Measurements from ENCODE around the gene EPB41.

Gene EPB41

DNA sequence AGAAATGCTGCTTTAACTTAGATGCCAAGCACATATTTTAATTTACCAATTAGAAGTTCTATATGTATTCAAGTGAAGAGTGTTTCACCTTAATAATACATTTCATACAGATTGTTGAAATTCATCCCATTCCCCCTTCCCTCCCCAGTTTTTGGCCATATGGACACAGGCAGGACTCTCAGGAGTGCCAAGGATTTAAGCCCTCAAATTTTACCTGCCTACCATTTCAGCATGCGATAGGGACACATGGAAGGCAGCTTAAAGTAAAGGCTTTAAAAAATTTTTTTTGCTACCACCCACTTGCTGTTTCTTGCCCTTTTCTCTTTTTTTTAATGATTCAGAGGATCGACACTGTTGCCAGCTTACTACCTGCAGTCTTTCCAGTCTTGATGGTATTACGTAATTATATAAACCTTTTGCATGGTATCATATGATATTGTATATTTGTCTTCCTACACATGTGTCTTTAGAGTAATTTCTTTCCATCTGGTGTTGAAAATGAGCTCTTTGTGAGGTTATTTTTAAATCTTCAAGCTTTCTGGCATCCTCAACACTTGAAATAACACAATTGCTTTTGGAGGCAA lies 7.0 kb downstream of the EPB41 start:
- H3K27me3 ChIP-seq: no peaks in the 10 kb centered on the region
- H3K4me1 ChIP-seq (ENCODE audit: control insufficient read depth in 1 of 2, insufficient read depth in 1 of 2, low read depth in 1 of 2, low read length in 1 of 2): peaks cover 12 to 14% of the 10 kb centered on the region in 2 experiments
- no peak overlapping the region for H3K27ac ChIP-seq
- H3K36me3 ChIP-seq: no peaks in the 10 kb centered on the region
- H3K9me3 ChIP-seq: no peaks in the 10 kb centered on the region
- H3K4me3 ChIP-seq (ENCODE audit: low read depth in 1 of 2, low read length in 1 of 2): no peak overlapping the region
- TF ChIP-seq, protein P1, sequence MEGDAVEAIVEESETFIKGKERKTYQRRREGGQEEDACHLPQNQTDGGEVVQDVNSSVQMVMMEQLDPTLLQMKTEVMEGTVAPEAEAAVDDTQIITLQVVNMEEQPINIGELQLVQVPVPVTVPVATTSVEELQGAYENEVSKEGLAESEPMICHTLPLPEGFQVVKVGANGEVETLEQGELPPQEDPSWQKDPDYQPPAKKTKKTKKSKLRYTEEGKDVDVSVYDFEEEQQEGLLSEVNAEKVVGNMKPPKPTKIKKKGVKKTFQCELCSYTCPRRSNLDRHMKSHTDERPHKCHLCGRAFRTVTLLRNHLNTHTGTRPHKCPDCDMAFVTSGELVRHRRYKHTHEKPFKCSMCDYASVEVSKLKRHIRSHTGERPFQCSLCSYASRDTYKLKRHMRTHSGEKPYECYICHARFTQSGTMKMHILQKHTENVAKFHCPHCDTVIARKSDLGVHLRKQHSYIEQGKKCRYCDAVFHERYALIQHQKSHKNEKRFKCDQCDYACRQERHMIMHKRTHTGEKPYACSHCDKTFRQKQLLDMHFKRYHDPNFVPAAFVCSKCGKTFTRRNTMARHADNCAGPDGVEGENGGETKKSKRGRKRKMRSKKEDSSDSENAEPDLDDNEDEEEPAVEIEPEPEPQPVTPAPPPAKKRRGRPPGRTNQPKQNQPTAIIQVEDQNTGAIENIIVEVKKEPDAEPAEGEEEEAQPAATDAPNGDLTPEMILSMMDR (IDR thresholded peaks at IDR 0.05): no peak

DNA sequence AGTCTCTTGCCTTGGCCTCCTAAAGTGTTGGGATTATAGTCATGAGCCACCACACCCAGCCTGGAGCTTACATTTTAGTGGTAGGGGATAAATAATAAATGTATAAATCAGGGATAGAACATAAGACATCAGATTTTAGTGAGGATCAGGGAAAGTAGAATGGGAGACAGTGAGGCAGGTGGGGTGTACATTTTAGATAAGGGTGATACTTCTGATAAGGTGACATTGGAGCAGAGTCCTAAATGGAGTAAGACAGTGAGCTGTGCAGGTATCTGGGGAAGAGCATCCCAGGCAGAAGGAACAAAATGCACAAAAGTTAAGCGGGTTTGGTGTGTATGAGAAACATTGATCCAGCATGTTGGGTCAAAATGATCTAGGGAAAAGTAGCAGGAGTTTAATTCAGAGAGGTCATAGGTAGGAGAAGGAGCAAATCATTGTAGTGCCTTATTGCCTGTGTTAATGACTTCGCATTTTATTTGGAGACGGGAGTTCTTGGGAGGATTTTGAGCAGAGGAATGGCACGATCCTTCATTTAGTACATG lies 11.1 kb downstream of the EPB41 start:
- no peaks in the 10 kb centered on the region for H3K36me3 ChIP-seq
- H3K27me3 ChIP-seq: no peaks in the 10 kb centered on the region
- no peaks in the 10 kb centered on the region for H3K9me3 ChIP-seq
- H3K4me3 ChIP-seq (ENCODE audit: low read depth in 1 of 2, low read length in 1 of 2): no peak overlapping the region
- TF ChIP-seq, protein P1 (IDR thresholded peaks at IDR 0.05): no peak
- H3K4me1 ChIP-seq (ENCODE audit: control insufficient read depth in 1 of 2, insufficient read depth in 1 of 2, low read depth in 1 of 2, low read length in 1 of 2): peaks cover 45 to 49% of the 10 kb centered on the region in 2 experiments
- peak overlapping the region; percentile 99 for H3K27ac ChIP-seq

DNA sequence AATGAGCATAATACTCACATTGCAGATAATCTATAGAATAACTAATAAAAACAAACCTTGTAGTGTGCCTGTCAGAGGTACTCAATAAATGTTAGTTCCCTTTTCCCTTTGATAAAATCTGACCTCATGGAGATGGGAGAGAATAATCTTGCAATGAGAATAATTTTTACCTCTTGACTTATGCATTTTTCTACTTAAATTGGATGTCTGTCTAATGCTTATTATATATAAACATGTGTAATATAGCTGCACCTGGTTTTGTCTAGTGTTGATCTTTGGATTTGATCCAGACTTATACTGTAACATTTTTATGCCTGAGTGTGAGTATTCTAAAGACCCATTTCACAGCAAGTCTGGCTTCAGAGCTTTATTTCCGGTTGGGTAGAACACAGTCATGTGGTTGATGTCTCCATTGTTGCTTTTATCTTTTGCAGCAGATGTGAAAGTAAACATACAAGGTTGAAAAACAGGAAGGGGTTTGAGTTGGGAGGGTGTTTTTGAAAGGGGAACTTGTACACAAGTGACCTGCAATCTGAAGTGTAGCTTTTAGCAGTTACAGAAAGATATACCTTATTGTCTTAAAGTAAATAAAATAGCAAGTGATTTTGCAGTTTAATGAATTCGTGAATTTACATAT lies 12.4 kb downstream of the EPB41 start:
- Histone ChIP-seq H3K36me3 (no peaks in the 10 kb centered on the region), H3K27me3 (no peaks in the 10 kb centered on the region), H3K4me1 (ENCODE audit: control insufficient read depth in 1 of 2, insufficient read depth in 1 of 2, low read depth in 1 of 2, low read length in 1 of 2) (peaks cover 45 to 49% of the 10 kb centered on the region in 2 experiments), H3K27ac (peak overlapping the region; percentile 99), H3K9me3 (no peaks in the 10 kb centered on the region), H3K4me3 (ENCODE audit: low read depth in 1 of 2, low read length in 1 of 2) (peak overlapping the region; percentile 52 to 61)
- TF ChIP-seq, protein P1 (IDR thresholded peaks at IDR 0.05): no peak

DNA sequence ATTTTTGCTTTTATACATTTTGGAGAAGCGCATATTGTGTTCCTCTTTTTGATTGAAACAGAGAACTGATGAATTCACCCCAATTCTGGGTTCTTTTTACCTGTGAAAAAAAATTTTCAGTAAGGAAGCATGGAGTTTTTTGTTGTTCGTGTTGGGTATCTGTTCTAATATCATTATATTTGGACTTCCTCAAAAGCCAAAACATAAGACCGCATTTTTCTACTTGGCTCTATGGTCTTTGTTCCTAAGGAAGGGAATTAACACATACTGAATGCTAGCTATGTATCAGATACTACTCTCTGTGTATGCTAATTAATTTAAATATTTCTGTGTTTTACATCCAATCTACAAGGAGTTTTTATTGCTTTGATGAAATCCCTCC lies 12.9 kb downstream of the EPB41 start:
- Histone ChIP-seq H3K27me3 (no peaks in the 10 kb centered on the region), H3K4me3 (ENCODE audit: low read depth in 1 of 2, low read length in 1 of 2) (peak overlapping the region; percentile 52 to 61), H3K27ac (peak overlapping the region; percentile 99), H3K9me3 (no peaks in the 10 kb centered on the region), H3K36me3 (no peaks in the 10 kb centered on the region), H3K4me1 (ENCODE audit: control insufficient read depth in 1 of 2, insufficient read depth in 1 of 2, low read depth in 1 of 2, low read length in 1 of 2) (peaks cover 45 to 49% of the 10 kb centered on the region in 2 experiments)
- TF ChIP-seq, protein P1 (IDR thresholded peaks at IDR 0.05): no peak

DNA sequence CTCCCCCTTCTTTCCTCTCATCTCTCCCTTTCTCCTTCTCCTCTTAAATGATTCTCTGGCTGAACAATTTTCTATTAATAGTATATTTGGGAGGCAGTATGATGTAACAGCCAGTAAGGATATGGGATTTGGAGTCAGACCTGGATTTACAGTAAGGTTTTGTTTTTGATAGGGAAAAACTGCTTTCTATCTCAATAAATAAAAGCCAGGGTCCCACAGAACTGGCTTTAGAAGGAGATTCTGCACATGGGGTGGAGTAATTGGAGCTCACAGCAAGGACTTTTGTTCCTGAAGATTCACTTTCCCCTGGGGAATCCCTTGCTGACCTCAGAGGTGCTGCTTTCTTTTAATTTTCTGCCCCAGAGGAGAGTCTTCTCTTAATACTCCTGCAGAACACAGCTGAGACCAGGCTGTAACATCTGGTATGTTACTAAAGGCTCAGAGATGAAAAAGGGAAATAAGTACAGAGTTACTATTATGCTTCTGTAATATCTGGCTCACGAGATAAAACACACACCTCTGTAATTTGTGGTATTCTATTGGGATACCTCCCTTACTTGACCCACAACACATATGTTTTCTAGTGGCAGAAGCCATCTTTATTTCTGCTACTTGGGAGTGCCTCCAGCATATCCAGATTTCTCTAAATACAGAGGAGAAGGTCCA lies 13.4 kb downstream of the EPB41 start:
- Histone ChIP-seq H3K36me3 (no peaks in the 10 kb centered on the region), H3K27ac (peak overlapping the region; percentile 99), H3K4me3 (ENCODE audit: low read depth in 1 of 2, low read length in 1 of 2) (peak overlapping the region; percentile 52 to 61), H3K9me3 (no peaks in the 10 kb centered on the region), H3K4me1 (ENCODE audit: control insufficient read depth in 1 of 2, insufficient read depth in 1 of 2, low read depth in 1 of 2, low read length in 1 of 2) (peaks cover 45 to 49% of the 10 kb centered on the region in 2 experiments), H3K27me3 (no peaks in the 10 kb centered on the region)
- TF ChIP-seq, protein P1 (IDR thresholded peaks at IDR 0.05): no peak

Data from neutrophil (primary cell).